NCI-H128 (cell line): ENCODE data around the gene CDH4.
"Not testable (repeated sequence)": the region's sequence is repeated elsewhere in the genome, so short reads cannot be mapped to it uniquely, and the experiment has no call there.

Experiments used
- DNase-seq: peaks from one replicate; lab custom pipeline; 2025; ENCODE audit not compliant: unreplicated experiment; lab: John Stamatoyannopoulos, UW

CDH4 gene

GRCh38 chr20:61453623-61454022 lies 201.6 kb downstream of the CDH4 start:
- not testable (repeated sequence) for DNase-seq

DNA sequence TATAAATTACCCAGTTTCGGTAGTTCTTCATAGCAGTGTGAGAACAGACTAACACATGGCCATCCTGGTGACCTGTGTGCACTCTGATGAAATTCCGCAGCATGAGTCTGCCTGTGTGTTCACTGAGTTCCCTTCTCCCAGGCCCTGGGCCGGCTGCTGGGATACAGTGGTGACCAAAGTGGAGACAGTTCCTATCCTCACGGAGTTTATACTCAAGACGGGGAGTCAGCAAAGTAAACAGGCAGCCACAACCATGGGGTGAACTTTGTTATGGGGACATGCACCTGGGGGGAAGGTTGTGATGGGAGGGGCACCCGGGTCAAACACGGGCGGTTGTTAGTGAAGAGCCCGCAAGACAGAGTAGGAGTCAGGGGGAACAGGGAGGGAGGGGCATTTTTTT lies 202.0 kb downstream of the CDH4 start:
- no peak for DNase-seq

GRCh38 chr20:61455508-61456215 lies 203.6 kb downstream of the CDH4 start:
- no peak for DNase-seq

GRCh38 chr20:61457725-61458124 lies 205.7 kb downstream of the CDH4 start:
- no peak for DNase-seq

DNA sequence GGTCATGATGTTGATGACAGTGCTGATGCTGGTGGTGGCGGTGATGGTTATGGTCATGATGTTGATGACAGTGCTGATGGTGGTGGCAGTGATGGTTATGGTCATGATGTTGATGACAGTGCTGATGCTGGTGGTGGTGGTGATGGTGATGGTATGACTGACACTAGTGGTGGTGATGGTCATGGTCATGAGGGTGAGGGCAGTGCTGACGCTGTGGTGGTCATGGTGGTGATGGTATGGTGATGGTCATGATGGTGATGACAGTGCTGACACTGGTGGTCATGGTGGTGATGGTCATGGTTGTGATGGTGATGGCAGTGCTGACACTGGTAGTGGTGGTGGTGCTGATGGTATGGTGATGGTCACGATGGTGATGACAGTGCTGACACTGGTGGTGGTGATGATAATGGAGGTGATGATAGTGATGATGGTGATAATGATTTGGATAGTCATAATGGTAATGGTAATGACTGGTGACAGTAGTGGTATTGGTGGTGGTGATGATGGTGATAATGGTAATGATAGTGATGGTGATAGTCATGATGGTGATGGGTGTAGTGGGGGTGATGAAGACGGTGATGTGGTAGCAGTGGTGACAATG lies 206.2 kb downstream of the CDH4 start:
- no peak for DNase-seq

DNA sequence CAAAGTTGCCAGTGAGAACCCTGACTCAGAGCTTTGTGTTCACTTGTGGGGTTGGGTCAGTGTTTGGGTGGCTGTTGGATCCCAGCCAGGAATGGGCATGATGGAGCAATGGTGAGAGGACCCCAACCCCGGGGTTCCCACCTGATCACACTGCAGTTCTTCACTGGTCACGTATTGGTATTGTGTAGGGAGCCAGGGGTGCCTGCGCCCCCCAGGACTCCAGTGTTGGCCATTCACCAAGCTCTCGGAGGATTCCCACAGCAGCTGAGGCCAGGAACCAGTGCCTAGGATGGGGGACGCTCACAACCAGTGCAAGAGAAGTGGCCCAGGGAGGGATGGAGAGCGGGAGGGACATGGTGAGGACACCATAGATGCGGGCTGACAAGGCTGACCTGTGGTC lies 207.2 kb downstream of the CDH4 start:
- no peak for DNase-seq

GRCh38 chr20:61459705-61460104 lies 207.6 kb downstream of the CDH4 start:
- no peak for DNase-seq

GRCh38 chr20:61460261-61461052 lies 208.4 kb downstream of the CDH4 start:
- DNase-seq = no peak

DNA sequence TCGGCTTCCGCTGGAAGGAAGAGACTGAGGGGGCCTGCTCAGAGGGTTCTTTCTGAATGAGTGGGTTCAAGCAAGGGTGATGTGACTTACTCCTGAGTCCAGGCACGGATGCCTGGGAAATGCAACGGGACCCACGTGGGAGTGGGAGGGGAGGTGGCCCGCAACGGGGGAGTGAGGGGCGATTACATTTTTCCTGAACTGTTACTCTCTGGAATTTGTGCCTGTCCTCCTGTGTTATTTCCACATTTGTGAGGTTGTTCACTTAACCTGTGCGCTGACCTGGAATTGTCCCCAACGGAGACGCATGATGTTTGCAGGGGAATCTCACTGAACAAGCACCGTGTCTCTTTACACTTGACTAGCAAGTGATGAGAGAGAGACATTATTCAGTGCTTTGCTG lies 209.4 kb downstream of the CDH4 start:
- no peak for DNase-seq

DNA sequence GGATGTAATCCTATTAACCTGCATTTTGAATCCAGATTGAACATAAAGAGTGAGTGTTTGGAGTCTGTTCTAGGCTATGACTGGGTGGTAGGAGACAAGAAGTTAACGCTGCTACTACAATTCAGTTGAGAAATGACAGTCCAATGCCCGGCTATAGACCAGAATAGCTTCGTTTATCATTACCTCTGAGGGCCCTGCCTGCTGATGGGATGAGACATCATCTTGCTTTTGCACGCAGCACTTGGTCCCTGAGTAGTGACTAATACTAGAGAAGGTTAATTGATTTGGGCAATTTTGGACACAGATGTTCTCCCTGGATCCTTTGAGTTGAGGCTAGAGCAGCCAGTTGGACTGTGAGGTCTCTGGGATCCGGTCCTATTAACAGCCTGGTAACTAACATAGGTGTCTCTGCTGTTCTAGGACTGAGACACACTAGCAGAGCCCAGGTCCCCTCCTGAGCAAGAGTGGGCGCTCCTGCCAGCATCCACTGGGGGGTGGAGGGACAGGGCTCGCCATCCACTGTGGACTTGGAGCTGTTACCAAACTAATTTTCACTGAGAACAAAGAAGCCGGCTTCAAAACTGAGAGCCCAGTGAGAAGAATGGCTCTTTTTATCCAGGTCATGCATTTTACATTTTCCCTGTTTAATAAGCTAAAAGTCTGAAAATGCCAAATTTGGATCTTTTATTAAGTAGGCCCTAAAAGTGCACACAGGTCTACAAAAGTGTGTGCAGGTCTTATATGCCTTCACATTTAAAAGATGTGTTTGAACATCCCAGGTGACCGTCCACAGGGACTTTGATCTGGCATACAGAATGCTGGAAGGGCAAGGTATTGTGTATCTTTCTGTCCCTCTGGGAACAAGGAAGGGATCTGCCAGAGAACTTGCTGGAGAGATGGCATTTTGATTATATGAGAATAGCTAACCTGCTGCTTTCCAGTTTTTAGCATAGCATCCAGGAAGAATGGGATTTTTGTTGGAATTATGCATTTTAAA lies 212.5 kb downstream of the CDH4 start:
- DNase-seq = no peak

DNA sequence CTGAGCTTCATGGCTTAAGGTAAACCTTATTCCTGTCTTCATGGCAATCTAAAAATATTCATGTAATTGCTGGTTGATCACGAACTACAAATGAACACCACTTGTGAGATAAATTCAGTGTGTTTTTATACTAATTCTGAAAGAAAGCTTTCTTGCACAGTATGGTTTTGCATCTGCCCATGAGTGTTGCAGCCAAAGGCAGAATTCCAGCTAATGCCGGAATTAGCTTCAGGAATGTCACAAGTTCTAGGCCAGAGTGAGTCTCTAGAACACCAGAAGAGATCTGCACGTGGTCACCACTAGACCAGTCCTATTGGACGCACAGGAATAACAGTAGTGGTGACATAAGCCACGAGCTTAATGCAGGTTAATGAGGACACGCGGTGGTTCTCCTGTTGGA lies 223.7 kb downstream of the CDH4 start:
- DNase-seq = no peak

DNA sequence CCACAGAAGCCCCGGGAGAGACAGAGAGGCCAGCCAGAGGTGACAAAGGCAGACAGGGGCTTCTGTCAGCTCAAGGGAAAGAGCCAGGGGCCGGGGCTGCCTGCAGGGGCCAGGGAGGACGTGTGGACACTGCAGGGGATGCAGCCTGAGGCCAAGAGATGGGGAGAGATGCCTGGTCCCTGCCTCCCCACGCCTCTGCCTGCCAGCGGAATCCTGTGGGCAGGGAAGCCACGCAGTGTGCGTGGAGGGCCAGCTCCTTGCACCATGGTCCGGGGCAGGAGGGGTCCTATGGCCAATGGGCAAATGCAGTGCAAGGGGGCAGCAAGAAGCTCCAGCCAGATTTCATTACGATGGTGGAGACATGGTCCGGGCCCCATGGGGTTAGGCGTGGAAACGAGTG lies 224.9 kb downstream of the CDH4 start:
- DNase-seq = no peak

- DNase-seq = no peak
Observed at GRCh38 chr20:61477451-61477861, 225.4 kb downstream of the CDH4 start.

- no peak for DNase-seq
Observed at GRCh38 chr20:61478094-61478493, 226.0 kb downstream of the CDH4 start.

DNA sequence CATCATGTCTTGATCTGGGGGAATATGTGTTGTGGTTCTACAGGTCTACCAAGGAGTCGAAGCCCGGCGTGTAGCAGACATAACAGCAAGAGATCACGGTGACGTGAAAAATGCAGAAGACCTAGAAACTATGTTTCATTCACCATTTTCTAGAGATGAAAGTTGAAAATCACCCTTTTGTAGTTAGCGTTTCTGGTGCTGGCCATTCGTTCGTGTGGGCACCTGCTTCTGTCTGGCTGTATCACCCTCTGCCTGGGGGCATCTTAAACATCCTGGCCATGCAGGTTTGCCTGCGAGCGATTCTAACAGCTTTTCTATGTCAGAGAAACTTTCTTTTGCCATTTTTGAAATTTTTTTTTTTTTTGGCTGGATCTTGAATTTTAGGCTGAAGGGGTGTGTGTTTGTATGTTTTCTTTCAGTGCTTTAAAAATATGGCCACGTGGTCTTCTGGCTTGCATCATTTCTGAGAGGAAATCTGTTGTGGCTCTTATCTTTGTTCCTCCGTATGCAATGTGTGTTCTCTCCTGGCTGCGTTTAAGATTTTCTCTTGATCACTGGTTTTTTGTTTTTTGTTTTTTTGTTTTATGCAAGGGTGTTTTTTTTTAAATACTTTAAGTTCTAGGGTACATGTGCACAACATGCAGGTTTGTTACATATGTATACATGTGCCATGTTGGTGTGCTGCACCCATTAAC lies 226.7 kb downstream of the CDH4 start:
- no peak for DNase-seq

- DNase-seq = not testable (repeated sequence)
Observed at GRCh38 chr20:61479433-61479832, 227.4 kb downstream of the CDH4 start.

DNA sequence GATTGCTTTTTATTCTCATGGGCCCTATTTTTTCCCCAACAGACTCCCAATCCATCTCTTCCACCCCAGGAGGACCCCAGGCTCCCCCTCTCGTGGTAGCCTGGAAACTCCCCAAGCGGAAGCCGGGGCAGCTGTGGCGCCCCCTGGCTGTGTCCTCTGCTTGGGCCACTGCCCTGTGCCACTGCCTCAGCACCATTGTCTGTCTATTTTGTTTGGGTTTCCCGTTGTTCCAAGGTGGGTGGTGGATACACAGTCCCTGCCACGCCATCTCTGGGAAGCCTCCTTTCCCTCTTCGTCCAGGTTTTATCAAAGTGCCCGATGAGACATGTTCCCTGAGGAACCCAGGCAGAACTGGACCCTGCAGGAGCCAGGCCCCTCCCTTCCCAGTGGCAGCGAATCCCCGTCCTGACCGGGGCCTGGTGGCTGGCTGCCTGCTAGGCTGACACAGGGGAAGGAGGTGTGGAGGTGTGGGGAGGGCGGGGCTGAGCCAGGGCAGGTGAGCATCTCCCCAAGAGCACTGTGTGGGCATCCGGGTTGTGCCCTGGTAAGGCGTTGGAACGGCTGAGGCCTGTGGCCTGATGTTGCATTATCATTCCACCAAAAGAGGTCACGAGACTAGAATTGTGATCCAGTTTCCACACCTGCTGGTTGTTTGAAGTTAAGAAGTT lies 228.2 kb downstream of the CDH4 start:
- no peak for DNase-seq

DNA sequence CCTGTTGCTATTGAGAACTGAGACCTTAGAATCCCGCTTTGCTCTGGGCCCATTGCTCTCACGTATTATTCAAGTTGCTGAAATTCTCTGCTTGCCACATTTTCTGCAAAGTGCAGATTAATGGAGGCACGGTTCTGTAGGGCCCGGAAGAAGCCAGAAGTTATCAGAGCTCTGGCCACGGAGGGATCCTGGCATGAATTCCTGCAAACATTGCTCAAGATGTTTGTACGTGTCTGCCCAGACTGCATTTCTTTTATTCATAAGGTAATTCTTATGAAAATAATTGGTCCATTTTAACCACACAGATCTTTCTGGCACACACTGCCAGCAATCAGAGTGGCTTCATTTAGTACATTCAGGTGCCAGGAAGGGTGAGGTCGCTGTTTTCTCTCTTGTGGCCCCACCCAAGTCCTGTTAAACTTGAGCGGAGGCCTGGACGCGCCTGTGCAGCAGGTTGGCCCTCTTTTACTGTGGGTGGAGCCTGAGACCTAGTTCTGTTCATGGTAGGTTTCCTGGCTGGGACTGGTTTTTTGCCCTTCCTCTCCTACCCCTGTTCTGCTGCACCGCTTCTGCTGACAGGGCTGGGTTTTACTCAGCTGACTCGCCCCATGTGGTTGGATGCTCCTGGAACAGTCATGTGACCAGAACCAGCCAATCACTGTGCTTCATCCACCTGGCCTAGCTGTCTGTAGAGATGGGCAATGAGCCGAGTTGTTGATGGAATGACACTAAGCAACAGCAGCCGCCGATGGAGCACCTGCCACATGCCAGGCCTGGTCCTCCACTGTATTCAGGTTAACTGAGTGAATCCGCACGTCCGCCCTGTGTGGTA lies 230.2 kb downstream of the CDH4 start:
- no peak for DNase-seq

DNA sequence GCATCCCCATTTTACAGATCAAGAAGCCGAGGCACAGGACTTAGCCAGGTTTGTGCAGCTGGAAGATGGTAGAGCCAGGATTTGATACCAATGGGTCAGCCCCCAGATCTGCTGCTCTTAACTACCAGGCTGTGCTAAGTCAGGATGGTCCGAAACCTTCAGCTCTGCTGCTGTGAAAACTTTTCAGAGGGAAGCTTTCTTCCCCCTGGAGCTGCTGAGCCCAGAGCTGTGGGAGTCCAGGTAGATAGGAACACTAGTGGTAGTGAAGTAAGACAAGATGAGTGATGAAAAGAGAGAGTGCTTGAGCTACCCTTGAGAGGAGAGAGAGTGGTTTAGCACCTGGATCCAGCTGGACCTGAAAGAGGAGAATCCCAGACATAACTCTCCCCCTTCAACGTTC lies 230.8 kb downstream of the CDH4 start:
- DNase-seq = no peak
